ENCODE data around the gene ZDHHC6. TPM values are rescaled to one million over a fixed set of nuclear protein-coding genes. Genes with fewer than 3 reads are reported as not detected.

ZDHHC6 gene
- total and polyA plus RNA-seq, 2 of the 8 experiments (the other 6 are each of a cell fraction or from before 2014, with no cell fraction given) = 13.6 to 27.4 TPM

- 92% methylated on average over 4 of the region's 4 CpGs; no CpG with 5 or more reads in 1 of the 2 experiments for WGBS, 2 experiments (ENCODE audit: extremely low coverage in 1 of 2, insufficient coverage in 1 of 2, insufficient read length in 1 of 2, insufficient replicate concordance in 2 of 2, low coverage in 1 of 2, low lambda C conversion rate in 2 of 2, missing lambda C conversion rate in 1 of 2)
- Histone ChIP-seq H3K4ac (replicated peaks; ENCODE audit: insufficient read length, low read depth, low read length) (no peak overlapping the region), H4K20me1 (replicated peaks in 1 of 2; ENCODE audit: control insufficient read depth in 1 of 2, insufficient read depth in 2 of 2, low read length in 2 of 2) (peaks cover 2% of the 10 kb centered on the region in 2 experiments), H2AFZ (ENCODE audit: low read length) (no peak overlapping the region), H4K91ac (replicated peaks; ENCODE audit: insufficient read length, low read length) (no peak overlapping the region), H3K23ac (ENCODE audit: insufficient read length) (no peak overlapping the region), H3K14ac (ENCODE audit: insufficient read length) (no peak overlapping the region), H2BK20ac (ENCODE audit: low read length) (no peak overlapping the region), H2BK12ac (ENCODE audit: low read depth, low read length) (no peak overlapping the region), H2BK5ac (ENCODE audit: low read depth, low read length) (no peak overlapping the region), H3K4me3 (ENCODE audit: extremely low read depth in 1 of 4, insufficient read depth in 2 of 4, low read depth in 3 of 4, low read length in 4 of 4) (no peak overlapping the region), H3K4me2 (ENCODE audit: insufficient read depth in 1 of 2, low read depth in 2 of 2, low read length in 2 of 2) (no peak overlapping the region), H3K79me1 (ENCODE audit: low read depth, low read length) (0 out of 2 replicates have a peak, but pooled peaks cover 5% of the 10 kb centered on the region), H3K27me3 (replicated peaks in 1 of 4; ENCODE audit: control insufficient read depth in 3 of 4, extremely low read depth in 1 of 4, insufficient read depth in 3 of 4, low read length in 3 of 4) (no peaks in the 10 kb centered on the region), H2BK15ac (ENCODE audit: low read length) (no peak overlapping the region), H3K27ac (ENCODE audit: low read depth, low read length) (no peak overlapping the region), H3K4me1 (replicated peaks in 1 of 4; ENCODE audit: control insufficient read depth in 3 of 4, insufficient read depth in 4 of 4, low read length in 3 of 4) (no peaks in the 10 kb centered on the region; a peak in 1 of 7 replicates), H3K36me3 (ENCODE audit: control insufficient read depth in 2 of 4, insufficient read depth in 4 of 4, low read length in 3 of 4) (peaks cover 0 to 10% (median 0%) of the 10 kb centered on the region in 4 experiments; a peak in 3 of 8 replicates), H2AK5ac (ENCODE audit: low read depth, low read length) (no peak overlapping the region), H3K23me2 (ENCODE audit: low read depth, low read length) (peaks cover 3% of the 10 kb centered on the region; the same call in 1 of the 2 replicates), H3K79me2 (ENCODE audit: control insufficient read depth in 1 of 2, insufficient read depth in 2 of 2, low read length in 2 of 2) (peaks cover 0 to 62% of the 10 kb centered on the region in 2 experiments; a peak in 3 of 4 replicates), H3K9ac (replicated peaks in 1 of 4; ENCODE audit: extremely low read depth in 1 of 4, low read depth in 3 of 4, low read length in 3 of 4) (no peak overlapping the region), H3K56ac (replicated peaks; ENCODE audit: insufficient read length, low read depth, low read length) (no peak overlapping the region), H3K9me3 (ENCODE audit: insufficient read depth in 2 of 2, low read depth in 1 of 2, low read length in 1 of 2) (no peaks in the 10 kb centered on the region), H2BK120ac (replicated peaks; ENCODE audit: low read depth, low read length) (no peak overlapping the region), H3K18ac (ENCODE audit: extremely low read depth, low read length) (no peak overlapping the region), H4K5ac (ENCODE audit: insufficient read length, low read depth, low read length) (no peak overlapping the region), H4K8ac (ENCODE audit: extremely low read depth, insufficient read depth, low read length) (no peak overlapping the region)
- POLR2A ChIA-PET (ENCODE audit: partially characterized antibody) = interaction anchor here (0.8 to 1.2 kb wide), 2 partner anchors 10 to 76 kb away, joined by 3 read pairs; no protein-coding TSS in a partner anchor
- no peak for DNase-seq (ENCODE audit: low read depth in 1 of 2, low spot score in 2 of 2)
- FAIRE-seq = no peak
- TF ChIP-seq CTCF (IDR thresholded peaks at IDR 0.05; ENCODE audit: control extremely low read depth in 1 of 3, insufficient read depth in 1 of 3, low read depth in 1 of 3, low read length in 3 of 3) (no peak), SP2 (IDR thresholded peaks at IDR 0.05; ENCODE audit: low read length) (no peak), ZNF274 (IDR thresholded peaks at IDR 0.05; ENCODE audit: borderline replicate concordance, extremely low read depth, low read length) (no peak), TEAD4 (IDR thresholded peaks at IDR 0.05; ENCODE audit: low read depth, low read length) (no peak), KDM5A (IDR thresholded peaks at IDR 0.05; ENCODE audit: low read length) (no peak), KDM1A (IDR thresholded peaks at IDR 0.05; ENCODE audit: borderline replicate concordance, low read length) (no peak), GABPA (IDR thresholded peaks at IDR 0.05; ENCODE audit: borderline replicate concordance, insufficient read depth, low read length) (no peak), CBX5 (IDR thresholded peaks at IDR 0.05; ENCODE audit: low read depth, low read length) (no peak), RXRA (IDR thresholded peaks at IDR 0.05; ENCODE audit: insufficient read depth, low read depth, low read length) (no peak)
- CTCF ChIA-PET (ENCODE audit: partially characterized antibody) = interaction anchor here (1.2 kb wide), 1 partner anchor 14 kb away, joined by 4 read pairs; no protein-coding TSS in a partner anchor
Measured at GRCh38 chr10:112448888-112449287, 2.2 kb upstream of the ZDHHC6 start.

Measured in H1 (cell line).